Measurements from ENCODE around the gene TNRC18.
A peak's percentile ranks its signal among the peaks of the same experiment; 100 is the strongest.

TNRC18 gene

GRCh38 chr7:5429857-5430611 lies 6.4 kb upstream of the TNRC18 start (continued):
- TF ChIP-seq GLIS1 (tag by site-specific recombination; IDR thresholded peaks at IDR 0.05) (no peak), ZFHX2 (tag by site-specific recombination; conservative IDR thresholded peaks at IDR 0.05) (no peak), ZNF670 (tag by site-specific recombination; IDR thresholded peaks at IDR 0.05; ENCODE audit: low read depth) (no peak), ZNF560 (tag by site-specific recombination; IDR thresholded peaks at IDR 0.05; ENCODE audit: borderline replicate concordance) (no peak), ZNF433 (tag by site-specific recombination; IDR thresholded peaks at IDR 0.05; ENCODE audit: low read depth) (no peak), ZNF311 (tag by site-specific recombination; IDR thresholded peaks at IDR 0.05; ENCODE audit: borderline replicate concordance) (no peak), GLIS2 (tag by site-specific recombination; IDR thresholded peaks at IDR 0.05) (peak; percentile 20), ZNF658 (tag by site-specific recombination; IDR thresholded peaks at IDR 0.05) (no peak), ZNF513 (tag by site-specific recombination; IDR thresholded peaks at IDR 0.05) (no peak), ZBTB49 (tag by site-specific recombination; IDR thresholded peaks at IDR 0.05; ENCODE audit: low read depth) (no peak), ZNF23 (tag by site-specific recombination; IDR thresholded peaks at IDR 0.05; ENCODE audit: borderline replicate concordance) (no peak), ZNF596 (tag by site-specific recombination; IDR thresholded peaks at IDR 0.05) (no peak), ZNF121 (tag by site-specific recombination; IDR thresholded peaks at IDR 0.05) (no peak), ZNF544 (tag by site-specific recombination; IDR thresholded peaks at IDR 0.05) (no peak), ZNF239 (tag by site-specific recombination; IDR thresholded peaks at IDR 0.05) (no peak), IKZF3 (tag by site-specific recombination; IDR thresholded peaks at IDR 0.05) (no peak), ZNF280C (tag by site-specific recombination; IDR thresholded peaks at IDR 0.05) (no peak), ZNF585B (tag by site-specific recombination; IDR thresholded peaks at IDR 0.05) (peak; percentile 75), ZBTB48 (tag by site-specific recombination; IDR thresholded peaks at IDR 0.05) (peak; percentile 35; the same call in 1 of the 2 replicates), MYNN (tag by site-specific recombination; IDR thresholded peaks at IDR 0.05; ENCODE audit: borderline replicate concordance) (no peak), SETDB1 (IDR thresholded peaks at IDR 0.05; ENCODE audit: insufficient read length, low read length) (no peak), ZNF169 (tag by site-specific recombination; IDR thresholded peaks at IDR 0.05) (no peak), ZNF398 (tag by site-specific recombination; IDR thresholded peaks at IDR 0.05) (peak; percentile 73), ZSCAN16 (tag by site-specific recombination; IDR thresholded peaks at IDR 0.05) (peak; percentile 79; the same call in 1 of the 2 replicates), ZBTB11 (tag by site-specific recombination; conservative IDR thresholded peaks at IDR 0.05; ENCODE audit: low read depth) (peak; percentile 7; the same call in 1 of the 2 replicates), ZNF223 (tag by site-specific recombination; IDR thresholded peaks at IDR 0.05) (no peak), ZNF19 (tag by site-specific recombination; IDR thresholded peaks at IDR 0.05; ENCODE audit: low read depth) (no peak), ZNF48 (tag by site-specific recombination; IDR thresholded peaks at IDR 0.05) (no peak)

All from HEK293 (cell line).